HK-2 (cell line): ENCODE results near the gene SMCP.

Experiments used
- DNase-seq: peaks from one replicate; pipeline ENCODE4 v3.0.0-alpha.2; 2018; ENCODE audit not compliant: unreplicated experiment

The SMCP gene

DNA sequence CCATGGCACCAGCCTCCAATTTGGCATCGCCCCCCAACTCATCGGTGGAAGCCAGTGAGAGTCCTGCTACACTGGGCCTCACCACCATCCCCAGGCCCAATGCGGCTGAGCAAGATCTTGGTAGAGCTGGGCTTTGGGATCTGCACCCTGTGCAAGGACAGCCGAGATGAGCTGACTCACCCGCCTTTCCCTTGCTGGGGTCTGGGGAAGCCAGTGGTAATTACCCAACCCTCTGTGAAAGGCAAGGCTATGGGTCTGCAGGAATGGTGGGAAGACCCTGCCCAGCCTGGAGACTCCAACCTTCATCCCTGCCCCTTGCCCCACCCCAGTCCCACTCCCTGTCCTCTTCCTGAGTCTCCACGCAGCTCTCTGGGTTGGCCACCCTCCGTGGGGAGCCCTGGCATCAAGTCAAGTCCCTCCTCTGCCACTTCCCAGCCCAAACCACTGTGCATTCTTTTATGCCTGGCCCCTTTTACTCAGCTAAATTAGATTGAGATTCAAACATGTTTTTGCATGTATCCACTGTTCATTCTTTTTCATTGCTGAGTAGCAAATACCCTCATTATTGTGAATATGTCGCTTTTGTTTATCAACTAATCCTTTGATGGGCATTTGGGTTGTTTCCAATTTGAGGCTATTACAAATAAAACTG is 8.8 kb downstream of the SMCP start:
- no peak for DNase-seq

DNA sequence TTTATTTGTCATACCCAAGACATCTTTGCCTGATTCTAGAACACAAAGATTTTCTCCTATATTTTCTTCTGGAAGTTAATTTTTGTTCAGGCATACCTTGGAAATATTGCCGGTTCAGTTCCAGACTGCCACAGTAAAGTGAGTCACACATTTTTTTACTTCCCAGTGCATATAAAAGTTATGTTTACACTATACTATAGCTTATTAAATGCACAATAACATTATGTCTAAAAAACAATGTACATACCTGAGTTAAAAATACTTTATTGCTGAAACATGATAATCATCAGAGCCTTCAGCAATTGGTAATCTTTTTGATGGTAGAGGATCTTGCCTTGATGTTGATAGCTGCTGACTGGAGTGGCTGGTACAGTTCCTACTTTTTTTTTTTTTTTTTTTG is 10.0 kb downstream of the SMCP start:
- no peak for DNase-seq

DNA sequence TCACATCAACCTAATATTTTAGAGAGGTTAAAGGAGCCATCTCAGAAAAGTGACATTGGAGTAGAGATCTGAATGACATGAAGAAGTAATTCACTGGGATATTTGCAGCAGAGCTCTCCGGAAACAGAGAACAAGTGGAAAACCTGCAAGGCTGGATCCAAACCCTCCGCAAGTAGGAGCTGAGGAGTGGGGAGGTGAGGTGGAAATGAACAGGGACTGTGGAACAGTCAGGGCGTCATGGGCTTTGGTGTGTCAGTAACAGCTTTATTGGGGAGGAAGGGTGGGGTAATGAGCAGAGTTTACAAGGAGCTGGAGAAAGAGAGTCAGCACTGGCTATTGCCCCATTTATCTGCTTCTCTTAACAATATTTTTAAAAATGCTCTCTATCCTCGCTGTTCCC is 20.9 kb downstream of the SMCP start:
- no peak for DNase-seq

DNA sequence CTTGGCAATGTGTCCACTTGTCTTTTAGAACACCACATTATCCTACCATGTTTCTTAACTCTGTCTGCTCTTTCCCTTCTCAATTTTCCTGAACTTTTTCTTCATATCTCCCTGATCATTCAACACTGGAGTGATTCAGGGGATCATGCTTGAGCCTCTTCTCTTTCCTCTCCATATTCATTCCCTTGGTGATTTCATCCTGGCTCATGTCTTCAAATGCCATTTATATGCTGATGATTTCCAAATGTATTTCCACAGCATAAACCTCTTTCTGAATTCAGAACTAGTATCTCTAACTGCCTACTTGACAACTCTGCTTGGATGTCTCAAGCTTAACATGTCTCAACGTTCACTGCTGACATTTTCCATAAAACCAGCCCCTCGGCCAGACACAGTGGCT is 21.8 kb downstream of the SMCP start:
- no peak for DNase-seq

DNA sequence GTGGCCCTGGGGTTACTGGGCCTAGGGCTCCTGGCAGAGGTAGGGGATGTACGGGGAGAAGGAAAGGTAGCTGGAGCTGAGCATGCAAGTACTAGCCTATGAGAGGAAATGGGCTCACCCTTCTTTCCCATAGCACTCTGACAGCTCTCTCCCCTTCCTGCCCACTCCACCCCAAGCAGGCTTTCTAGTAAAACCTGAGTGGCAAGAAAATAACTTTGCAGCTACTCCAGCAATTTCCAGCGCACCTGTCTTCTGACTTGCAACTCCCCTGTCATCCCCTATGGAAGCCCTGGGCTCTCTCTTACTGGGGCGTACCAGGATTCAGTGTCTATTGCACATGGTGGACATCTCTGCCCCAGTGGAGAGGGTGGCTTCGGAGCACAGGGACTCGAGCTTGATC is 23.5 kb downstream of the SMCP start:
- DNase-seq: no peak

DNA sequence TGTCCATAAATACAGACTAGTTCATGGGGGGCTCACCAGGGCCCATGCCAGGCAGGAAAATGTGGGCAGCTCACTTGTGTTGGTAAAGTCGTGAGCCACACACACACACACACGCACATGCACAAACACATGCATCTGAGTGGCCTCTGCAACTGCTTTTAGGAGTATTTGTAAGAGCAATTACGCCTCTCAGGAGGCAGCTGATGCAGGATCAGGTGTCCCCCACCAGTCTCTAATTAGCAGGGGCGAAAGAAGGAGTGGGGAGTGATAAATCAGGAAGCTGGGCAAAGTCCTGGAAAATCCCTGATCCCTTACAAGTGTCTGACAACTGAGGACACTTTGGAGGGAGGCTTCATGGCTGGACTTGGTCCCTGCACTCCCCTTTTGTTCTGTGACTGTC is 24.5 kb downstream of the SMCP start:
- no peak for DNase-seq

DNA sequence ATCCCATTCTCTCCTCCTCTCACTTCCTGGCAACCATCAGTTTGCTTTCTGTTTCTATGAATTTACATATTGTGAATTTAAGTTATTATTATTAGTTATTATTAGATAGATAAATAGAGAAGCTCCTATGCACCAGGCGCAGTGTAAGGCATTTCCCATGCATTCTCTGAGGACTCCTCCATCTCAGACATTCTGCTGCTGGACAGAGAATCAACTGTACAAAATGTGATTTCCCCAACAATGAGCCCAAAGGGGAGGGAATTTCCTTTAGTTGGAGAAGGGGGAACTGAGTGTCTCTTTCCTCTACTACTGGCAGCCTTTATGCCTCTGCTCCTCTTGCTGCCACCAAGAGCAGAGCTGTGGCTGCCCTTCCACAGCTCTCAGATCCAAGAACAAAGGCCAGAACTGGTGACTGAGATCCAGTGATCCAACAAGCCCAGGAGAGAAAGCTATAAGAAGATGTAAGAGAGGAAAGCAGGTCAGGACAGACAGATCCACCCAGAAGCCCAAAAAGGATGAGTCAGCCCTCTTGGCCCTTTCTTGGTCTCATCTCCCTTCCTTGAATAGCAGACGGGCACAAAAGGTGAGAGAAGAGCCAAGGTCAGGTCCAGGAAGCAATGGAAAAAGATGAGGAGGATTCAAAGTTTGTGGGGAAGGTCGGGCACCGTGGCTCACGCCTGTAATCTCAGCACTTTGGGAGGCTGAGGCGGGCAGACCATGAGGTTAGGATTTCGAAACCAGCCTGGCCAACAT is 26.7 kb downstream of the SMCP start:
- DNase-seq: no peak

DNA sequence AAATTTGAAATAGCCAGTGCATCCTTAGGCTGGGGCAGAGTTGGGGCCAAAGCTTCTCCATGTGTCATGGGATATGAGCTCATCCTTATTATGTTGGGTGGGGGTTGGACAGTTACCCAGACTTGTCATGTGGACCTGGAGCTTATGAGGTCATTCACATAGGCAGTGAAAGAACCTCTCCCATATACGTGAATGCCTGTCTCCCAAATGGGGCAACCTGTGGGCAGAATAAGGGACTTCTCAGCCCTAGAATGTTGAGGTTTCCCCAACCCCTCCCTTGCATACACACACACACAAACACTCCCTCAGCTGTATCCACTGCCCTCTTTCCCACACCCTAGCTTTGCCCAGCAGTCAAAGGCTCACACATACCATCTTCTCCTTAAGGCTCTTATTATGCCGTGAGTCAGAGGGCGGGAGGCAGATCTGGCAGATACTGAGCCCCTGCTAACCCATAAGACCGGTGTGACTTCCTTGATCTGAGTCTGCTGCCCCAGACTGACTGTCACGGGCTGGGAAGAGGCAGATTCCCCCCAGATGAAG is 28.0 kb downstream of the SMCP start:
- no peak for DNase-seq

DNA sequence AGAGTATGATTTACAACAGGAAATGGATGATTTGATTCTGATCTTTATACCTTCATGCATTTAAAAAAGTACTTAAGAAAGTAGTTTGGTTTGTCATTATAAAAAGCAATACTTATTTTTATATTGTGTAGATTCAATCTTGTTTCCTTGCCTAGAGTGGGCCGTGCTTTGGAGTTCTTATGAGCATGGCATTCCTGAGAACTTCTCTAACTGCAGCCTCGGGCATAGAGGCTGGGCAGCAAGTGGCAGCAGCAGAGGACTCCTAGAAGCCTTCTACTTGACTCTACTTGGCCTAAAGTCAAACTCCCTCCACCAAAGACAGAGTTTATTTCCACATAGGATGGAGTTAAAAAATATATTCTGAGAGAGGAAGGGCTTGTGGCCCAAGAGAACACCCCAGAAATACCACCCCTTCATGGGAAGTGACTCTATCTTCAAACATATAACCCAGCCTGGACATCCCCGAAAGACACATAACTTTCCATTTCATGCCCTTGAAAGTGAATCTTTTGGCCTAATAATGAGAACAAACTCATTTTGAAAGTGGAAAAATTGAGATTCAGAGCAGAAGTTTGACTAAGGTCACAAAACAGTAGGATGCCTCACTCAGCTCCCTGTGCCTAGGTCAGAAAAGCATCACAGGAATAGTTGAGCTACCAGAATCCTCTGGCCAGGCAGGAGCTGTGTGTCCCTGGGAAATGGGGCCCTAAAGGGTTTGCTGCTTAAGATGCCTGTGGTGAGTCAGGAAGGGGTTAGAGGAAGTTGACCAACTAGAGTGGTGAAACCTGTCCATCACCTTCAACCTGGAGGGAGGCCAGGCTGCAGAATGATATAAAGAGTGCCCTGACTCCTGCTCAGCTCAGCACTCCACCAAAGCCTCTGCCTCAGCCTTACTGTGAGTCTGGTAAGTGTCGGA is 29.8 kb downstream of the SMCP start, which contains the start of gene IVL:
Gene IVL, plus strand, starts transcription at position 861 of the 916 bp plus-strand sequence. CDS start 1,252 bp downstream, outside the sequence.
- DNase-seq: no peak

DNA sequence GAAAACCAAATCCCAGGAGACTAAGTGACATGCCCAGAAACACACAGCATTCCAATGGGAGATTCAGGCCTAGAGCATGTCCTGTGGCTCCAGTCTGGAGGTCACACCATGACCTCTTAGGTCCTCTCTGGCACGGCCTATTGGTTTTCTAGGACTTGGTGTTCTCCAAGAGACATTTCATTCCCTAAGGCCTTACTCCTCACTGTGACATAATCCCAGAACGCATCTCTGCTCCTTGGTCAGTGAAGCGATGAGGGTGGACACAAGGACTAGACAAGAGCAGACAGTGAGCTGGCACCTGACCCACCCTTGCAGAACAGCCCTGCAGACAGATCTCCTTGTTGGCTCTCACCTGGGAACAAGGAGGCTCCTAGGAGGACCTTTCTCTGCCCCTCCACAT is 31.1 kb downstream of the SMCP start:
- no peak for DNase-seq

DNA sequence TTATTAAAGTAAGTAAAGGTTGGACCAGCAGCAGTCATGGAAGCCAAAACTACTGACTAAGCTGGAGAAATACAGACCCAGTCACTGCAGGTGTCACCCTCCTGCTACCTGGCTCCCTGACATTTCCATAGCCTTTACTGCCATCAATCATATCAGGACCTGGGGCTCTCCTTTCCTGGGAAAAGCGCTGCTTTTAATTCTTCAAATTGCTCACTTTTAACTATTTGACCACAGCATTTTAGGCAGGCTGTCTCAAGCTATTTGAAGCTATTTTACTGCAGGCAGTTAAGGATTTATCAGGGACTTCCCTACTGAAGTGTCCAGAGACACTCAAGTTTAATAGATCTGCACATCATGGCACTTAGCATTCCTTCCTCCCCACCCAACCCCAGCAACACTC is 34.3 kb downstream of the SMCP start:
- no peak for DNase-seq

DNA sequence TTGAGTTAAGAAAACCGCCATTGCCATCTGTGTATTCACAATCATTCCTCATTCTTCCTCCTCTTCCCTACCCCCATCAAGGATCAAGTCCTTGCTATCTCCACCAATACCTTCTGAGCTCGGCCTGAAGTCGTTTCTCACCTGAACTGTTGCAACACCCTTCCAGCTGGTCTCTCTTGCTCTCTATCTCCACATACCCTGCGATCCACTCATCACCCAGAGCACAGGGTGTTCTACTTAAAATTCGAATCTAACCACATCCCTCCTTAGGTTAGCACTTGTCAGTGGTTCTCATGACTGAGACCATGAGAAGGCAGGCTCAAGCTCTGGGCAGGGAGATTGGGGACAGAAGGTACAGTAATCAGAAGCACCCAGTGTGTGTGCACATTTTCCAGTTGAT is 34.8 kb downstream of the SMCP start:
- no peak for DNase-seq

DNA sequence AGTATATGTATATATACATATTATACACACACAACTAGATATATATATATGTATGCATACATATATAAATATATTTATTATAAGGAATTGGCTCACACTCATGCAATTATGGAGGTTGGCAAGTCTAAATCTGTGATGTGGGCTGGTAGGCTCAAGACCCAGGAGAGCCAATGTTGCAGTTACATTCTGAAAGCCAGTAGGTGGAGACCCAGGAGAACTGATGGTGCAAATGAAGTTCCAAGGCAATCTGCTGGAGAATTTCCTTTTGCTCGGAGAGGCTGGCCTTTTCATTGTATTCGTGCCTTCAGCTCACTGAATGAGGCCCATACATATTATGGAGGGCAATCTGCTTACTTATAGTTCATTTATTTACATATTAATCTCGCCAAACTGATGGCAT is 39.7 kb downstream of the SMCP start:
- DNase-seq: no peak

DNA sequence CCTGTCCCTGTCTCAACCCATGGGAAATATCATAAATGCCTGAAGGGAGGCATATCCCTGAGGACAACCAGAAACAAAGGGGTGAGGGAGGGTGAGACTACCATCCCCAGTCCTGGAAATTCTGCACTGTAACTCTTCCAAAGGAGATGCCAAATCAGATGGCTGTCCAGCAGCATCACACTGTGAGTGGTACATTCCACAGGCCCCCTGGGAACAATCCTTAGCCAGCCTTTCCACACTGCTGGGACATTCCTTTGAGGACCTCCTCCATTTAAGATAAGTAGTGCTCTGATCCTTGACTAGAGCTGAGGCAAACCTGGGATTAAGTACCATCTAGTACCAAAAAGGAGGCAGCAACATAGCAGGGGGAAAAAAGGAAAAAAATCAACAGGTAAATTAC is 40.9 kb downstream of the SMCP start:
- no peak for DNase-seq

DNA sequence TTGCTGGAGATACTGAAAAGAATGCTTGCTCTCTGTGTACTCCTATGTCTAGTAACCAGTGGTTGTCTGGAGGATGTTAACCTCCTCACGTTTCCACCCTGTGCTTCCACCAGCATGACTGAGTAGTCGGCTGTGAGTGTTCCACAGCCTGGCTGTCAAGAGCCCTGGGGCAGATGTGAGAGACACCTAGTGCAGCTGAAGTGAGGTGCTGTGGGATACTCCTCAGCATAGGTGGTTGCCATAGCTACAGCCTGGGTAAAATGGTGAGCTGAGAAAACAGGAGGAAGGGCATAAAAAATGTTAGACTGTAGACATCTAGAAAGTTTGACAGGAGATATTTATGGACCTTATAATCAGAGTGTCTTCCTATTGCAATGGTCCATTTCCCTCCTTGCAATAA is 46.1 kb downstream of the SMCP start:
- no peak for DNase-seq

DNA sequence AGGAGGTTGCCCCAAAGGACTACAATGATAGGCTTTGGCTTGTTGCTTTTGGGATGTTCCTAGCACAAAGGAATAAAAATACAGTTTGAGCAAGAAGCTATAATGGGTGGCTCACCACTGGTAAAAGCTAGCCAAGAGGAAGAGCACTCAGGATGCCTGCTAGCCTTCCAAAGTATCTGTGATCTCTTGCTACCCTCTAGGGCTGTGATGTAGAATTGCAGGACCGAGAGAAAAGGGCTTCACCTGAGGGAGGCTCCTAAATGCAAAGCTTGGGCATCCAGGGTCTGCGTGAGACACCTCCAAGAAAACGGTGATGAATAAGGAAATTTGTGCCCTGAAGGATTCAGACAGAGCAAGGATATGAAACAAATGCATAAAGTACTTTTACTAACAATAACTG is 48.0 kb downstream of the SMCP start:
- no peak for DNase-seq

DNA sequence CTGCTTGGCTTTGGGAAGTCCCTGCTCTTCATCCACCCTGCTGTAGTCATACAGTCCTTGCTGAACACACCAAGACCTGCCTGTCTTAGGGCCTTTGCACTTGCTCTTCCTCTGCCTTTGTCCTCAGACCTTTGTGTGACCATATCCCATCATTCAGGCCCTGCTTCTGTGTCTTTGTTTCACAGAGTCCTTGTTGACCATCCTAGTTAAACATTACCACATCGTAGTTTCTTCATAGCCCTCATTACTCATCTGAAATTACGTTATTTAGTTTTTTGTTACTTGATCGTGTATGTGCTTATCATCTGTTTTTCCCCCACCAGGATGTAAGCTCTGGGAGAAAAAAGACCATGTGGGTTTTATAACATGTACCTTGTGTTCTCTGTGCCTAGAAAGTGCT is 50.5 kb downstream of the SMCP start:
- DNase-seq: no peak

DNA sequence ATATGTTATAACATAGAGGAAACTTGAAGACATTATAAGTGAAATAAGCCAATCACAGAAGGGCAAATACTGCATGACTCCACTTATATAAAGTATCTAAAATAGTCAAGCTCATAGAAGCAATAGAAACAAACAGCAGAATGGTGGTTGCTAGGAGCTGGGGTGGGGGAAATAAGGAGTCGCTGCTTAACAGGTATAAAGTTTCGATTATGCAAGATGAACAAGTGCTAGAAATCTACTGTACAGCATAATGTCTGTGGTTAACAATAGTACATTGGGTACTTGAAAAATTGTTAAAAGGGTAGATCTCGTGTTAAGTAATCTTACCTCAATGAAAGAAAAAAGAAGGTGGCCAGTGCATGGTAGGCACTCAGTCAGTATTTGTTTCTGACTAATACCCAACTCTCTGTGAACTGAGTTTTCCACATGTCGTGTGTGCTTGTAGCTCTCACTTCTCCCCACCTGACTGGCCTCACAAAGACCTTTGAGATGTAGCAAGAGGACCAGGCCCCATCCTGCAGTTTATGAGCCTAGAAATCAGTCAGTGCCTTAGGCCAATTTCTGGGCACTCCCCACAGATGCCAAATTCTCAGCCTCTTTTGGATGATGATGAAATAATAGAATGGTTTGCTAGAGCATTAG is 54.2 kb downstream of the SMCP start:
- DNase-seq: no peak

DNA sequence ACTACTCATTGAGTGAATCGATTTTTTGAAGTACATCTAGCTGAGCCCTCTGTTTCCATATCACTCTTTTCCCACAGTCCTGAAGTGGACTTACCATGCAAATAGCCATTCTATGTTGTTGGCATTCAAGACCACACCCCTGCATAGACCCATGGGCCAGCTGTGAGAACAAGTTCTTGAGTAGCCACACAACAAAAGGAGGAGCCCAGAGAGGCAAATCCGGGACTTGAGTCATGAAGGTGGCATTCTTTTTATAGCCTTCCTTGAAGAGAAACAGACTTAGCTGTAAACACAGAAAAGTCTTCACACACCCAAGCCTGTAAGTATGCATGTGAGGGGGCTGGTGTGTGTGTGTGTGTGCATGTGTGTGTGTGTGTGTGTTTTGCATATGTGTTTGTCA is 55.1 kb downstream of the SMCP start:
- no peak for DNase-seq
